ENCODE measurements around the gene MBP.
"Not testable (repeated sequence)": the region's sequence is repeated elsewhere in the genome, so short reads cannot be mapped to it uniquely, and the experiment has no call there.

MBP gene

DNA sequence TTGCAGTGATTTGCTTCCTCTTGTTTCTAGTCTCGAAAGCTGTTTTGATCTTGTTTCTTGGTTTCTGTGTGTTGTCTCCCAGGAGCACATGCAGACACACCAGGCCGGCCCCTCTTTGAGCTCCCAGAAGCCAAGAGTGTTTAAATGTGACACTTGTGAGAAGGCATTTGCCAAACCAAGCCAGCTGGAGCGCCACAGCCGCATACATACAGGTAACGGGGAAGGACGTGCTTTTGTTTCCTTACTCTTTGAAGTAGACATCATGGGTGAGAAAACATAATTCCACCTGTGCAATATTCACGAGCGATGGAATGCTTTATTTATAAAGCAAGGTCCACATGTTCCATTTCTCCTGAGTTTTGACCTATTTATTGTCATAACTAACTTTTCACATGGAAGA, 173.0 kb downstream of the MBP start:
- DNase-seq: no peak

DNA sequence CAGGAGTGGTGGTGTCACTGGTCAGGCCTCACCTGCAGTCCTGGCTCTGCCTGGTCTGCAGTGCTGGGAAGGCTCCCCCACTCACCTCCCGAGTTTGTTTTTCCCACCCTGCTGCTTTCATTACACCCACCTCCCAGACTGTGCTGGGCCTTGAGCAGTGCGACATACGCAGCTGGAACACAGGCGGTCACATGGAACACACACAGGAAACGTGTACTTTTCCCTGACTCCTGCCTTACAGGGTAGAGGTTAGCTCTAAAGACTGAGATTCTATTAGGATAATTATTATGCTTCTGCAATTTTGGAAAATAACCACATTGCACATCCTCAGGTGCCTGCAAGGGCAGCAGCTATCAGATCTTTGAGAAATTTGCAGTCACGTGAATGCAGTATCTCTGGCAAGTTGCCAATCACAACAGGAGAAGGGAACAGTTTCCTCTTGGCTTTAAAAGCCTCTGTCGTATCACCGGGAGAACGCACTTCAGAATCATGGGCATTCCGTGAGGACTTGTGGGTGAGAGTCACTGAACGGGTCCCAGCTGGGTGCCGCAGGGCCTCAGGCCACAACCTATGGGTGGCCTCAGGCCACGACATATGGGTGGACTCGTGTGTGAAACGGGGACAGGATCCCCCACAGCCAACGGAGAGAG, 173.8 kb downstream of the MBP start:
- no peak for DNase-seq

DNA sequence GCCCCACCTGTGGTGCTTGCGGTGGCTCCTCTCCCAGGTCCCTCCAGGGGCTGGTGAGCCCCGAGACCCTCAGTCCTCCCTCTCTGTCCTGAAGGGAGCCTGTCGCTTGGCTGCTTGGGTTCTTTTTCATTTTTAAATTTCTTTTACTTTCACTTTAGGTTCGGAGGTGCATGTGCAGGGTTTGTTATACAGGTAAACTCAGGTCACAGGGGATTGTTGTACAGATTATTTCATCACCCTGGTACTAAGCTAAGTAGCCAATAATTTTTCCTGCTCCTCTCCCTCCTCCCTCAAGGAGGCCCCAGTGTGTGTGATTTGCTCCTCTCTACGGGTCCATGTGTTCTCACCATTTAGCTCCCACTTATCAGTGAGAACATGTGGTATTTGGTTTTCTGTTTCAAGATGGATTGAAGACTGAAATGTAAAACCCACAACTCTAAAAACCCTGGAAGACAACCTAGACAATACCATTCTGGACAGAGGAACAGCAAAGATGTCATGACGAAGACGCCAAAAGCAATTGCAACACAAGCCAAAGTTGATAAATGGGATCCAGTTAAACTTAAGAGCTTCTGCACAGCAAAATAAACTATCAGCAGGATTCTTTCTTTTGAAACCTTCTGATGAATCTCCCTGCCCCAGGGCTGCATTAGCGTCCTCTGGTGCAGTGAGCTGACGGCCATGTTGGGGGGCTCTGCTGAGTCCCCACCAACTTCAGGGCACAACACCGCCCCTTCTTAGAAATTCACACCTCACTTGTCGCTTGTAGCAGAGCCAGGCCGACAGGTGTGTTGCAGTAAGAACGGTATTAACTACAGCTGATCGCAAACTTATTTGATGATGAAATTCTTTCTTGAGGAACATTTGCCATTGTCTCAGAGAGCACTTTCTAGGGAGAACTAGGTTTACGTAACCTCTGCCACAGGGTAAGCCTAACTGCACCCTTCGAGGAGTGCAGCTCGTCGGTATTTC, 174.9 kb downstream of the MBP start:
- DNase-seq: no peak

DNA sequence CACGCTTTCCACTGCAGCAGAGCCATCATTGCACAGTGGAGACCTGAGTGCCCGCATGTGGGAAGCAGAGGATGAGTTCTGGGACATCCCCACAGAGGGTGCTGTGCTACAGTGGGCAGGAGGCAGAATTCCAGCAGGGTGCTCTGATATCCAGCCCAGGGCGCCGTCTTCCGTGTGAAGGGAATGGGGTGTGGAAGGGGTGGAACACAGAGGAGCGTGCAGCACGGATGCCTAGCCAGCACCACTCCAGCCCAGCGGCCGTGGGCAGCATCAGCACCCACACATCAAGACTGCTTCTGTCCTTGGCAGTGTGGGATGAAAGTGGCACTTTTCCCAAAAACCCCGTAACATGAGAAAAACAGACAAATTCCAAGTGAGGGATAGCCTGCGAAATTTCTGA, 175.9 kb downstream of the MBP start:
- DNase-seq: no peak

DNA sequence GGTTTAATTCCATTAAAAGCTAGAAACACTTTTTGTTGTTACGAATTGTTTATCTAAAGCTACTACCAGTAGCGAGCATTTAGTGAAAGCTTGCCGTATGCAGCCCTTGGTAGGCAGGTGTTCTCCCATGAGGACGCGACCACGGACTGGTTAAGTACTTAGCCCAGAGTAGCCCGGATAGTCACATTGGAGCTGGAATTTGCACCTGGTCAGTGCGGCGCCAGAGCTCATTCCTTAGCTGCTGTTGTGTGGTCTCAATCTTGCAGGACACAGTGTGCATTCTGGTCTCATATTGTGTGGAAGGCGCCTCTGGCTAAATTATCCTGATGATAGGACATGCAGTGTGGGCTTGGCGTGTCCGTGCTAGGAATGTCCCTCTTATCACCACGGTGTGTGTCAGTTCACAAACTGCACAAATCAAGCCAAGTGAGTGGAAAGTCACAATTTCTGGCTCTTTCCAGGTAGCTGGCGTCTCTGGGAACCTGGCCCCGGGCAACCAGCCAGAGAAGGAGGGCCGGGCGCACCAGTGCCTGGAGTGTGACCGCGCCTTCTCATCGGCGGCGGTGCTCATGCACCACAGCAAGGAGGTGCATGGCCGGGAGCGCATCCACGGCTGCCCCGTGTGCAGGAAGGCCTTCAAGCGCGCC, 176.9 kb downstream of the MBP start:
- DNase-seq: no peak

GRCh38 chr18:76953583-76954233, 178.9 kb downstream of the MBP start:
- DNase-seq: no peak

GRCh38 chr18:76953156-76953555, 179.4 kb downstream of the MBP start:
- DNase-seq: no peak

GRCh38 chr18:76952747-76953146, 179.8 kb downstream of the MBP start:
- DNase-seq: no peak

GRCh38 chr18:76951456-76952247, 180.9 kb downstream of the MBP start:
- no peak for DNase-seq

DNA sequence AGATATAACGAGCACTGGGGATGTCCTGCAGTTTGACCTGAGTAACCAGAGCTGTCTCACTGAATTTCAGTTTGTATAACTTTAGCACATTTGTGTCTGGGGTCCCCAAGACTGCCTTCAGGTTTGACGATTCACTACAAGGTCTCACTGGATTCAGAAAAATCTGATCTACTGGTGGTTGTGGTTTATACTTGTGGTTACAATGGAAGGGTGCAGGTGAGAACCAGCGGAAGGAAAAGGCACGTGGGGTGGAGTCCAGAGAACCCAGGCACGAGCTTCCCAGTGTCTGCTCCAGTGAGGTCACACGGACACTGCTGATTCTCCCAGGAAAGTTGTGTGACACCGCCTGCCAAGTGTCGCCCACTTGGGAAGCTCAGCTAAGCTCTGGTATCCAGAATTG, 184.2 kb downstream of the MBP start:
- DNase-seq: no peak

GRCh38 chr18:76944346-76944745, 188.2 kb downstream of the MBP start:
- DNase-seq: not testable (repeated sequence)

DNA sequence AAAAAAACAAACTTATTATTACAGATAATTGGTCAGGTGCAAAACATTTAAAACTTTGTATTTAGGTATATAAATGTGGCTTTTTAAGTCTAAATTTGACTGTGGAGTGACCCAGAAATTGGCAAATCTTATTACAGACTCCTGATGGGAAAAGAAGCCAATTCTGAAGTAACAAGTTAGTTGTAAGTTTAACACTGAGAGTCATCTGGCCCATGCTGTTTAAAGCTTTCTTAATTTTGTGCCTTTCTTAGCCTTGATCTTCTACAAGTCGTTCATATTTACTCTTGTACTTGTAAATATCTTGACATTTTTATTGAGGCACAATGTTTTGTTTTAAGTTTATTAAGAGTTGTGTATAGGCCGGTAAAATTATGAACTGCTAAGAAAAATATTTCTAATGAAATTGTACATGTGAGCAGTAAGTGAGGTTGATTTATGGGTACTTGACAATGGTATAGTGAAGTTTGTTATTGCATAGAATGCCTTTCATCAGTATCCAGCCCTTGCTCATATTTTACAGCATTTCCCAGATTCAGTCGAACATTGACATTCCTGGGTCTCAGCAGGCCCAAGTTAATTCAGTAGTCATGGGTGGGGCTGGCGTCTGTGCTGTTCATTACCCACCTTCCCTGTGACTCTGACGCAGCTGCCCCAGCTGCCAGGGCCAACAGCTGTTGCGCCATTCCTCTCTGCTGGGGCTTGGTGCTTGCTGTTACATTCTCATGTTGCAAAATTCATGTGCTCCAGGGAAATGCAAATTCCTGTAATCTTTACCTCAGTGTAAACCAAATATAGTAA, 188.8 kb downstream of the MBP start:
- no peak for DNase-seq

DNA sequence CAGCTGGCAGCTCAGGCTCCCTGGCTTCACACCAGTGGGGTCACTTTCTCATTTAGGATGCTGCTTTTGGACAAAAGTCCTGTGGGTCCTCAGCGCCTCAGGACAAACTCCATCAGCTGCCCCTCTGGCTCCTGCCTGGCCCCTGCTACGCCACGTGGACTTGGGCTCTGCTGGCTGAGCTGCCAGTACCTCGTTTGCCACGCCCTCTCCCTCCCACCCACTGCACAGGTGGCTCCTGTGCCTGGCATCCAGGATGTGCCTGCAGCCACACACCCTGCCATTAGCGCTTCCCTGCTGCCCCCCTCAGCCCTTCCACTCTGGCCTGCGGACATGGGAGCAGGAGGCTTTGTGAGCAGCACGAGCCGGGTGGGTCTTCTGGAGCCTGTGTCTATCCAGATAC, 191.3 kb downstream of the MBP start:
- DNase-seq: no peak

DNA sequence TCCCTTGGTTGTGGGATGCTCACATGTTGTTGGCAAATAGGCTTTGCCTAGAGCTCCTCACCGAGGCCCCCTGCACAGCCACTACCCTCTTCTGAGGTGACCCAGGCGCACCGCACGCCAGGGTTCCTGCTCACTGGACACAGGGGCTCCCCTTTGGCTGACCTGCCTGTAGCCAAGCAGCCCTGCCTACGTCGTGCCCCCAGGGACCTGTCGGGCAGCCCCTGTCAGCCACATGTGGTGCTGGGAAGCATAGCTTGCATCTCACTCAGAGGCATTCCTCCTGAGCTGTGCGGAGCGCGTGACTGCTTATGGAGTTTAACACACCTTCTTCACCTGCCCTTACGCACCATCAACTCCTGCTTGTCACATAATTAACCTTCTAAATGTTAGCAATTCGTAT, 194.0 kb downstream of the MBP start:
- no peak for DNase-seq

DNA sequence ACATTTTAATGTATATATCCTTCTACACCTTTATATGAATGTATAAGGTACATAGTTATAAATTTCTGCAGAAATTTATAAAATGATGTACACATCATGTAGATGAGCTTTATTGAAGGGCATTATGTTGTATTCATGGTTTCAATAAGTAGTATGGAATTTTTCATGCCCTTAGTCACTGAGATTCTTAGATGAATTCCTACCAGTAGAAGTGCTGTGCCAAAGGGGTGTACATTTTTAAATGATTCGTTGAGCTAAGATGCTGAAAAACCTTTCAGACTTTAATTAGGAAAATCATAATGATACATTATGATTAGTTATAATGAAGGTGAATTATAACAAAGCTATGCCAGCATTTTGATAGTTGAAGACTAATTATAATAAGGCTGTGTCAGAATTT, 195.0 kb downstream of the MBP start:
- DNase-seq: no peak

DNA sequence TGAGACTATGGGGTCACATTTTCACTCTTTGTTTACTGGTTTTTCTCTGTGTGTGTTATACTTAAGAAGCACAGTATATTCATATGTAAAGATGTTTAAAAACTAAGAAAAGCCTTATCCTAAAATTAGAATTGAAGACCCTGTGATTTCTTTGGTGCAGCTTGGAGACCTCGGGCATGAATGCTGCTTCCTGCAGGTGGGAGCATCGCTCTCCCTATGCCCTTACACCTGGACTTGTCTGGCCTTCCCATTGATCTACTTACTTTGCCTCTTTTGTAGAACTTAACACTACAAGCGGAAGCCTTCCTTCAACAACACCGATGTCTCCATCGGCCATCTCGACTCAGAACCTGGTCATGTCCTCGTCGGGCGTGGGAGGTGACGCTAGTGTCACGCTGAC, 195.7 kb downstream of the MBP start:
- no peak for DNase-seq

GRCh38 chr18:76935722-76936337, 196.8 kb downstream of the MBP start:
- DNase-seq: no peak

GRCh38 chr18:76932026-76932819, 200.4 kb downstream of the MBP start:
- DNase-seq: no peak

GRCh38 chr18:76931171-76931570, 201.4 kb downstream of the MBP start:
- no peak for DNase-seq

Data from activated effector memory CD4-positive, alpha-beta T cell treated with Interleukin-2 at 50 U/mL for 16 hours (primary cell).